ENCODE data around the gene RAB11FIP3. TPM values are rescaled to one million over a fixed set of nuclear protein-coding genes. Genes with fewer than 3 reads are reported as not detected.

The RAB11FIP3 gene
- total and polyA plus RNA-seq, 2 of the 13 experiments (the other 11 are each of a cell fraction or from before 2014, with no cell fraction given): 34.3 to 57.6 TPM

DNA sequence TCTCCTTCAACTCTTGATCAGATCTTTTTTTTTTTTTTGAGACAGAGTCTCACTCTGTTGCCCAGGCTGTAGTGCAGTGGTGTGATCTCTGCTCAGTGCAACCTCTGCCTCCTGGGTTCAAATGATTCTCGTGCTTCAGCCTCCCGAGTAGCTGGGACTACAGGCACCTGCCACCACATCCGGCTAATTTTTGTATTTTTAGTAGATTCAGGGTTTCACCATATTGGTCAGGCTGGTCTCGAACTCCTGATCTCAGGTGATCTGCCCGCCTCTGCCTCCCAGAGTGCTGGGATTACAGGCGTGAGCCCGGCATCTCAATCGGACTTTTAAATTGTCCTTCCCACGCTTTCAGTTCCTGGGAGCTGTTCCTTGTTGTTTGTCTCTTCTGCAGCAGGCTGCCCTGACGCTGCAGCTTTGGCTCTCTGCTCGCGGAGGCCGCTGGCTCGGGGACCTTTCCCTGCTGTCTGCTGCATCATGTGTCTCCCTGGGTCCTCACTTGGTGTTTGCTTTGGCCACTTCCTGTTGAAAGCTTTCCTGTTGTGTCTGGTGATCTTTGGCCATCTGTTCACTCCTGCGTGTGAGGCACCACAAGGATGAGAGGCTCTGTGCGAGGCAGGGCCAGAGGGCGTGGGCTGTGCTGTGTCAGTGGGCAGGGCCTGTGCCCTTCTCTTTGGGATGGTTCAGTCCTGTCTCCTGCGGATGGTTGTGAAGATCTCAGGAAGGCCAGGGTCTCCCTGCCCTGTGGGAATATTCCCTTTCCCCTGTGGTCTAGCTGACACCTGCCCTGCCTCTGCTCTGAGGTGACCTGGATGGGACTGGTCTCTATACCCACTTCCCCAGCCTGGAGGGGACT, 83.7 kb downstream of the RAB11FIP3 start (continued):
- TF ChIP-seq ZSCAN22 (CRISPR knock-in tag; IDR thresholded peaks at IDR 0.05): no peak
- TF ChIP-seq ARNTL (CRISPR knock-in tag; IDR thresholded peaks at IDR 0.05): peak; percentile 92
- no peak for TF ChIP-seq MAZ (IDR thresholded peaks at IDR 0.05; ENCODE audit: borderline replicate concordance, low read depth, low read length)
- TF ChIP-seq MAZ (CRISPR knock-in tag; IDR thresholded peaks at IDR 0.05; ENCODE audit: low read depth): peak; percentile 63
- TF ChIP-seq ZNF335 (CRISPR knock-in tag; IDR thresholded peaks at IDR 0.05): peak; percentile 94
- peak; percentile 59; the same call in 1 of the 2 replicates for TF ChIP-seq YEATS2 (CRISPR knock-in tag; IDR thresholded peaks at IDR 0.05; ENCODE audit: borderline replicate concordance)
- no peak for TF ChIP-seq PAWR (CRISPR knock-in tag; IDR thresholded peaks at IDR 0.05; ENCODE audit: borderline replicate concordance)
- TF ChIP-seq, protein P1, sequence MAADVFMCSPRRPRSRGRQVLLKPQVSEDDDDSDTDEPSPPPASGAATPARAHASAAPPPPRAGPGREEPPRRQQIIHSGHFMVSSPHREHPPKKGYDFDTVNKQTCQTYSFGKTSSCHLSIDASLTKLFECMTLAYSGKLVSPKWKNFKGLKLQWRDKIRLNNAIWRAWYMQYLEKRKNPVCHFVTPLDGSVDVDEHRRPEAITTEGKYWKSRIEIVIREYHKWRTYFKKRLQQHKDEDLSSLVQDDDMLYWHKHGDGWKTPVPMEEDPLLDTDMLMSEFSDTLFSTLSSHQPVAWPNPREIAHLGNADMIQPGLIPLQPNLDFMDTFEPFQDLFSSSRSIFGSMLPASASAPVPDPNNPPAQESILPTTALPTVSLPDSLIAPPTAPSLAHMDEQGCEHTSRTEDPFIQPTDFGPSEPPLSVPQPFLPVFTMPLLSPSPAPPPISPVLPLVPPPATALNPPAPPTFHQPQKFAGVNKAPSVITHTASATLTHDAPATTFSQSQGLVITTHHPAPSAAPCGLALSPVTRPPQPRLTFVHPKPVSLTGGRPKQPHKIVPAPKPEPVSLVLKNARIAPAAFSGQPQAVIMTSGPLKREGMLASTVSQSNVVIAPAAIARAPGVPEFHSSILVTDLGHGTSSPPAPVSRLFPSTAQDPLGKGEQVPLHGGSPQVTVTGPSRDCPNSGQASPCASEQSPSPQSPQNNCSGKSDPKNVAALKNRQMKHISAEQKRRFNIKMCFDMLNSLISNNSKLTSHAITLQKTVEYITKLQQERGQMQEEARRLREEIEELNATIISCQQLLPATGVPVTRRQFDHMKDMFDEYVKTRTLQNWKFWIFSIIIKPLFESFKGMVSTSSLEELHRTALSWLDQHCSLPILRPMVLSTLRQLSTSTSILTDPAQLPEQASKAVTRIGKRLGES (CRISPR knock-in tag; IDR thresholded peaks at IDR 0.05; ENCODE audit: borderline replicate concordance): no peak
- peak; percentile 50; the same call in 1 of the 2 replicates for TF ChIP-seq ZNF878 (CRISPR knock-in tag; IDR thresholded peaks at IDR 0.05)
- TF ChIP-seq MIER2 (CRISPR knock-in tag; IDR thresholded peaks at IDR 0.05): peak; percentile 43; the same call in 1 of the 2 replicates
- TF ChIP-seq NFE2L2 (IDR thresholded peaks at IDR 0.05; ENCODE audit: low read length): peak; percentile 49; the same call in 1 of the 2 replicates
- TF ChIP-seq ZNF329 (CRISPR knock-in tag; IDR thresholded peaks at IDR 0.05; ENCODE audit: low read depth): no peak
- TF ChIP-seq ZNF616 (CRISPR knock-in tag; IDR thresholded peaks at IDR 0.05; ENCODE audit: low read depth): no peak; the same call in 1 of the 2 replicates
- TF ChIP-seq MEF2D (CRISPR knock-in tag; IDR thresholded peaks at IDR 0.05): peak; percentile 96
- TF ChIP-seq YEATS4 (CRISPR knock-in tag; IDR thresholded peaks at IDR 0.05; ENCODE audit: borderline replicate concordance): peak; percentile 87; the same call in 1 of the 2 replicates
- TF ChIP-seq TARDBP (CRISPR knock-in tag; IDR thresholded peaks at IDR 0.05): peak; percentile 98
- peak; percentile 91 for TF ChIP-seq DPF2 (CRISPR knock-in tag; IDR thresholded peaks at IDR 0.05; ENCODE audit: borderline replicate concordance, low read depth)
- peak; percentile 82 for TF ChIP-seq ZMAT3 (CRISPR knock-in tag; conservative IDR thresholded peaks at IDR 0.05)
- TF ChIP-seq SMYD3 (CRISPR knock-in tag; IDR thresholded peaks at IDR 0.05): peak; percentile 69; the same call in 1 of the 2 replicates
- TF ChIP-seq GLI4 (CRISPR knock-in tag; IDR thresholded peaks at IDR 0.05; ENCODE audit: borderline replicate concordance): no peak
- TF ChIP-seq IRF2 (CRISPR knock-in tag; IDR thresholded peaks at IDR 0.05): peak; percentile 96
- TF ChIP-seq ASH2L (IDR thresholded peaks at IDR 0.05; ENCODE audit: insufficient read length, low read depth, low read length): peak; percentile 67
- TF ChIP-seq, protein P2, sequence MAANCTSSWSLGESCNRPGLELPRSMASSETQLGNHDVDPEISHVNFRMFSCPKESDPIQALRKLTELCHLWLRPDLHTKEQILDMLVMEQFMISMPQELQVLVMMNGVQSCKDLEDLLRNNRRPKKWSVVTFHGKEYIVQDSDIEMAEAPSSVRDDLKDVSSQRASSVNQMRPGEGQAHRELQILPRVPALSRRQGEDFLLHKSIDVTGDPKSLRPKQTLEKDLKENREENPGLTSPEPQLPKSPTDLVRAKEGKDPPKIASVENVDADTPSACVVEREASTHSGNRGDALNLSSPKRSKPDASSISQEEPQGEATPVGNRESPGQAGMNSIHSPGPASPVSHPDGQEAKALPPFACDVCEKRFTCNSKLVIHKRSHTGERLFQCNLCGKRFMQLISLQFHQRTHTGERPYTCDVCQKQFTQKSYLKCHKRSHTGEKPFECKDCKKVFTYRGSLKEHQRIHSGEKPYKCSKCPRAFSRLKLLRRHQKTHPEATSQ (CRISPR knock-in tag; IDR thresholded peaks at IDR 0.05; ENCODE audit: borderline replicate concordance): no peak; the same call in 1 of the 2 replicates
- no peak; the same call in 1 of the 2 replicates for TF ChIP-seq ZNF652 (CRISPR knock-in tag; IDR thresholded peaks at IDR 0.05; ENCODE audit: borderline replicate concordance, low read depth)
- TF ChIP-seq GATA4 (IDR thresholded peaks at IDR 0.05; ENCODE audit: borderline replicate concordance, low read depth): peak; percentile 28; the same call in 1 of the 2 replicates
- no peak for TF ChIP-seq ZNF10 (CRISPR knock-in tag; IDR thresholded peaks at IDR 0.05; ENCODE audit: borderline replicate concordance, low read depth)
